Naive B cell (primary cell): ENCODE results near the gene HRH1. TPM values are rescaled to one million over a fixed set of nuclear protein-coding genes. Genes with fewer than 3 reads are reported as not detected.
"Not testable (repeated sequence)": the region's sequence is repeated elsewhere in the genome, so short reads cannot be mapped to it uniquely, and the experiment has no call there.

ENCODE experiments used
- ATAC-seq, 2 donors: fragments of 150-1000 bp; cut with Tn5 transposase; 2 replicates each; pipeline ENCODE4 v1.10.0; 2021; ENCODE audit warnings: low read depth in 2 of 2, mild to moderate bottlenecking in 2 of 2, moderate library complexity in 2 of 2
- DNase-seq: peaks from one replicate; pipeline ENCODE4 v3.0.0; 2022
- H3K27ac Mint-ChIP-seq, 6 donors: one replicate each; pipeline ENCODE4 v1.8.0; 2020 to 2022; ENCODE audit warnings: mild to moderate bottlenecking in 6 of 6, mixed read lengths in 6 of 6, moderate library complexity in 5 of 6, inconsistent platforms in 2 of 6
- H3K27me3 Mint-ChIP-seq, 3 donors: one replicate each; pipeline ENCODE4 v1.8.0; 2021 to 2022; ENCODE audit warnings: mixed read lengths in 3 of 3, mild to moderate bottlenecking in 1 of 3
- H3K36me3 Mint-ChIP-seq, 2 donors: one replicate each; pipeline ENCODE4 v1.8.0; 2020 to 2022; ENCODE audit warnings: mixed read lengths in 2 of 2, inconsistent platforms in 1 of 2, mild to moderate bottlenecking in 1 of 2
- H3K4me1 Mint-ChIP-seq, 3 donors: one replicate each; pipeline ENCODE4 v1.8.0; 2020 to 2022; ENCODE audit warnings: mixed read lengths in 3 of 3, inconsistent platforms in 1 of 3, mild to moderate bottlenecking in 1 of 3, moderate library complexity in 1 of 3
- H3K4me3 Mint-ChIP-seq, 8 donors: one replicate each; pipeline ENCODE4 v1.8.0; 2020 to 2022; ENCODE audit warnings: mild to moderate bottlenecking in 8 of 8, mixed read lengths in 8 of 8, moderate library complexity in 8 of 8, inconsistent platforms in 2 of 8
- H3K9me3 Mint-ChIP-seq, 7 donors: one replicate each; pipeline ENCODE4 v1.8.0; 2020 to 2022; ENCODE audit warnings: mixed read lengths in 7 of 7, mild to moderate bottlenecking in 5 of 7, inconsistent platforms in 2 of 7, moderate library complexity in 1 of 7
- polyA plus RNA-seq, 6 donors: library from polyadenylated mRNA; unstranded; fragments of 300-500 nt; fragmentation: Illumina TruSeq; gene quantifications; one replicate each; pipeline ENCODE4 v1.2.3, GENCODE V29; 2021; ENCODE audit warnings: low read depth in 6 of 6

HRH1 gene
- polyA plus RNA-seq, 6 donors from 2014 or later = not detected

- ATAC-seq (no peak), DNase-seq (no peak)
- no peak overlapping the region for H3K27ac Mint-ChIP-seq
- H3K36me3 Mint-ChIP-seq = no peaks in the 10 kb centered on the region
- H3K4me1 Mint-ChIP-seq = no peaks in the 10 kb centered on the region
- peaks cover 9 to 32% (median 18%) of the 10 kb centered on the region in 3 donors for H3K27me3 Mint-ChIP-seq
- peaks cover 0 to 11% (median 0%) of the 10 kb centered on the region in 7 donors for H3K9me3 Mint-ChIP-seq
- H3K4me3 Mint-ChIP-seq = no peak overlapping the region
Observed at GRCh38 chr3:11188231-11188630, 33.9 kb downstream of the HRH1 start.

GRCh38 chr3:11195201-11195600 is 40.9 kb downstream of the HRH1 start:
- H3K4me3 Mint-ChIP-seq = no peak overlapping the region
- no peak overlapping the region for H3K27ac Mint-ChIP-seq
- peaks cover 8 to 36% (median 31%) of the 10 kb centered on the region in 3 donors for H3K27me3 Mint-ChIP-seq
- peaks cover 0 to 11% (median 2%) of the 10 kb centered on the region in 7 donors for H3K9me3 Mint-ChIP-seq
- no peaks in the 10 kb centered on the region for H3K4me1 Mint-ChIP-seq
- no peaks in the 10 kb centered on the region for H3K36me3 Mint-ChIP-seq
- DNase-seq (no peak), ATAC-seq (no peak)

- Mint-ChIP-seq H3K9me3 (peaks cover 0 to 11% (median 2%) of the 10 kb centered on the region in 7 donors), H3K4me1 (no peaks in the 10 kb centered on the region), H3K27ac (peak overlapping the region in 1 of 6 donors; percentile 16), H3K27me3 (peaks cover 8 to 36% (median 32%) of the 10 kb centered on the region in 3 donors), H3K36me3 (no peaks in the 10 kb centered on the region), H3K4me3 (no peak overlapping the region)
- ATAC-seq = no peak
- DNase-seq = no peak
Observed at GRCh38 chr3:11195721-11196332, 41.5 kb downstream of the HRH1 start.

- ATAC-seq (no peak), DNase-seq (no peak)
- Mint-ChIP-seq H3K27ac (no peak overlapping the region), H3K4me3 (no peak overlapping the region), H3K36me3 (no peaks in the 10 kb centered on the region), H3K27me3 (peaks cover 8 to 43% (median 40%) of the 10 kb centered on the region in 3 donors), H3K9me3 (peaks cover 0 to 8% (median 0%) of the 10 kb centered on the region in 7 donors), H3K4me1 (no peaks in the 10 kb centered on the region)
Observed at GRCh38 chr3:11197484-11197883, 43.2 kb downstream of the HRH1 start.

GRCh38 chr3:11198070-11198469 is 43.8 kb downstream of the HRH1 start:
- Mint-ChIP-seq H3K27me3 (peaks cover 8 to 48% (median 40%) of the 10 kb centered on the region in 3 donors), H3K4me3 (no peak overlapping the region), H3K4me1 (no peaks in the 10 kb centered on the region), H3K36me3 (no peaks in the 10 kb centered on the region), H3K9me3 (peaks cover 0 to 8% (median 0%) of the 10 kb centered on the region in 7 donors), H3K27ac (no peak overlapping the region)
- DNase-seq (no peak), ATAC-seq (no peak)

- H3K4me3 Mint-ChIP-seq = no peak overlapping the region
- no peak for DNase-seq
- no peak overlapping the region for H3K27ac Mint-ChIP-seq
Observed at GRCh38 chr3:11198495-11198894, 44.2 kb downstream of the HRH1 start.

GRCh38 chr3:11199902-11200845 is 45.9 kb downstream of the HRH1 start:
- Mint-ChIP-seq H3K9me3 (peaks cover 0 to 3% (median 0%) of the 10 kb centered on the region in 7 donors), H3K27ac (no peak overlapping the region), H3K4me3 (no peak overlapping the region), H3K4me1 (no peaks in the 10 kb centered on the region), H3K36me3 (no peaks in the 10 kb centered on the region), H3K27me3 (peaks cover 8 to 59% (median 40%) of the 10 kb centered on the region in 3 donors)
- ATAC-seq (no peak), DNase-seq (no peak)

More at GRCh38 chr3:11198495-11198894, 44.2 kb downstream of the HRH1 start:
- peaks cover 8 to 49% (median 40%) of the 10 kb centered on the region in 3 donors for H3K27me3 Mint-ChIP-seq
- no peak for ATAC-seq
- peaks cover 0 to 8% (median 0%) of the 10 kb centered on the region in 7 donors for H3K9me3 Mint-ChIP-seq
- H3K4me1 Mint-ChIP-seq = no peaks in the 10 kb centered on the region
- no peaks in the 10 kb centered on the region for H3K36me3 Mint-ChIP-seq

- Mint-ChIP-seq H3K36me3 (no peaks in the 10 kb centered on the region), H3K4me1 (no peaks in the 10 kb centered on the region), H3K4me3 (no peak overlapping the region), H3K27ac (no peak overlapping the region), H3K9me3 (peaks cover 0 to 3% (median 0%) of the 10 kb centered on the region in 7 donors), H3K27me3 (peaks cover 6 to 51% (median 31%) of the 10 kb centered on the region in 3 donors)
- DNase-seq (no peak), ATAC-seq (no peak)
Observed at GRCh38 chr3:11201251-11202019, 47.1 kb downstream of the HRH1 start.

GRCh38 chr3:11203961-11204360 is 49.7 kb downstream of the HRH1 start:
- no peaks in the 10 kb centered on the region for H3K4me1 Mint-ChIP-seq
- no peak overlapping the region for H3K4me3 Mint-ChIP-seq
- ATAC-seq (no peak), DNase-seq (no peak)
- H3K36me3 Mint-ChIP-seq = no peaks in the 10 kb centered on the region
- peaks cover 0 to 46% (median 28%) of the 10 kb centered on the region in 3 donors for H3K27me3 Mint-ChIP-seq
- H3K9me3 Mint-ChIP-seq = peaks cover 0 to 3% (median 0%) of the 10 kb centered on the region in 7 donors
- H3K27ac Mint-ChIP-seq = no peak overlapping the region

- H3K4me1 Mint-ChIP-seq = no peaks in the 10 kb centered on the region
- H3K27ac Mint-ChIP-seq = no peak overlapping the region
- peaks cover 0 to 2% (median 0%) of the 10 kb centered on the region in 7 donors for H3K9me3 Mint-ChIP-seq
- no peak for DNase-seq
- no peak for ATAC-seq
- no peaks in the 10 kb centered on the region for H3K36me3 Mint-ChIP-seq
- no peak overlapping the region for H3K4me3 Mint-ChIP-seq
- H3K27me3 Mint-ChIP-seq = peaks cover 0 to 38% (median 26%) of the 10 kb centered on the region in 3 donors
Observed at GRCh38 chr3:11204697-11205348, 50.5 kb downstream of the HRH1 start.

- not testable (repeated sequence) for H3K36me3 Mint-ChIP-seq, H3K9me3 Mint-ChIP-seq, H3K4me1 Mint-ChIP-seq, H3K27ac Mint-ChIP-seq, ATAC-seq, DNase-seq, H3K4me3 Mint-ChIP-seq
- H3K27me3 Mint-ChIP-seq = peaks cover 0 to 36% (median 26%) of the 10 kb centered on the region in 3 donors
Observed at GRCh38 chr3:11205881-11206280, 51.6 kb downstream of the HRH1 start.

GRCh38 chr3:11206316-11206715 is 52.0 kb downstream of the HRH1 start:
- H3K27me3 Mint-ChIP-seq = peaks cover 0 to 32% (median 21%) of the 10 kb centered on the region in 3 donors
- no peaks in the 10 kb centered on the region for H3K4me1 Mint-ChIP-seq
- H3K9me3 Mint-ChIP-seq = no peaks in the 10 kb centered on the region
- no peak overlapping the region for H3K27ac Mint-ChIP-seq
- no peak for ATAC-seq
- no peak overlapping the region for H3K4me3 Mint-ChIP-seq
- DNase-seq = no peak
- H3K36me3 Mint-ChIP-seq = no peaks in the 10 kb centered on the region

- DNase-seq = no peak
- ATAC-seq = no peak
- no peaks in the 10 kb centered on the region for H3K4me1 Mint-ChIP-seq
- no peak overlapping the region for H3K27ac Mint-ChIP-seq
- H3K4me3 Mint-ChIP-seq = no peak overlapping the region
- H3K36me3 Mint-ChIP-seq = no peaks in the 10 kb centered on the region
- H3K9me3 Mint-ChIP-seq = no peaks in the 10 kb centered on the region
- H3K27me3 Mint-ChIP-seq = peaks cover 0 to 28% (median 23%) of the 10 kb centered on the region in 3 donors
Observed at GRCh38 chr3:11206953-11207352, 52.7 kb downstream of the HRH1 start.
